ENCODE measurements around the gene FBP2. TPM values are rescaled to one million over a fixed set of nuclear protein-coding genes. Genes with fewer than 3 reads are reported as not detected.

The FBP2 gene
- total RNA-seq, 1 experiment from 2014 or later = not detected

DNA sequence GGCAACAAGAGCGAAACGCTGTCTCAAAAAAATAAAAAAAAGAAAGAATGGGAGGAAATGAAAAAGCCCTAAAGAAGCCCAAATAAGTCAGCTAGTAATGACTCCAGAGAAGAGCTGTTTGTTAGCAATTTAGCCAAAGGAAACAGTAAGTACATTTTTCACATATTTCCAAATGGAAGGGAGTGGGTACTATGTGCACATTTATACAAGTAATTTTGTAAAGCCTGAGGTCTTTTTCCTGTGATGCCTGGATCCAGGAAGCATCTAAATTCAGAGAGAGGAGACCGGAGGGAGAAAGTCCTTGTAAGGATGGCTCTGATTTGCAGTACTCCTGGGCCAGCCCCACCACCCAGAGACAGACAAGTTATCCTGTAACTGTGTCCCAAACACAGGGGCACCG is 31.0 kb upstream of the FBP2 start:
- Histone ChIP-seq H3K9ac (ENCODE audit: low read length) (no peak overlapping the region), H3K4me3 (ENCODE audit: low read length) (no peak overlapping the region), H3K9me3 (ENCODE audit: low read length) (no peaks in the 10 kb centered on the region), H3K27me3 (ENCODE audit: low read length) (no peaks in the 10 kb centered on the region), H3K79me2 (ENCODE audit: low read length) (no peaks in the 10 kb centered on the region), H3K4me1 (ENCODE audit: insufficient read depth, low read length) (no peaks in the 10 kb centered on the region), H3K4me2 (ENCODE audit: low read length) (no peak overlapping the region), H3F3A (ENCODE audit: low read length, unreplicated experiment) (no peaks in the 10 kb centered on the region), H3K36me3 (ENCODE audit: low read depth, low read length) (no peaks in the 10 kb centered on the region), H3K9me2 (replicated peaks; ENCODE audit: low read length) (no peaks in the 10 kb centered on the region), H3K27ac (ENCODE audit: low read length) (no peak overlapping the region), H4K20me1 (ENCODE audit: low read length) (no peaks in the 10 kb centered on the region), H2AFZ (ENCODE audit: low read length) (no peak overlapping the region)
- no TSS peak for BruUV-seq (replicated peaks)
- intact Hi-C loops (cut with micrococcal nuclease) = no loop called here
- TF ChIP-seq CTCF (conservative IDR thresholded peaks at IDR 0.05; ENCODE audit: low read depth, low read length) = no peak
- ChIA-PET POLR2A (ENCODE audit: unreplicated experiment) (no interaction called here), CTCF (no interaction called here)
- ATAC-seq = no peak
- no peak for DNase-seq

DNA sequence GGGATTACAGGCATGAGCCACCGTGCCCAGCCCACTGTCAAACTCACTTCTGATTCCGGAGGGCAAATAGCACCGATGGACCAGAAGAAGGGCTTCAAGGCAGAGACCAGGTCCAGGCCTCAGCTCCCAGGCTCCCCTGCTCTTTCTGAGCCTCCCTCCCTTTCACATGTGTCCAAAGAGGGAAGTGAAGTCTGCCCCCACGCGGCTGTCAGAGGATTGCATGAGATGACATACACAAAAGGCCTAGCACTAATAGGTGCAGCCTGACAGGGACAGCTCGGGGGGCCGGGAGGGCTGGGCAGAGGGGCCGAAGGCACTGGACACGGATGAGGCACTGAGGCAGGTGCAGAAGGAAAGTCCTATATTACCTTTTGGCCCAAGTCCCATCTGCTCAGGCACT is 29.6 kb upstream of the FBP2 start:
- H4K20me1 ChIP-seq (ENCODE audit: low read length) = no peaks in the 10 kb centered on the region
- no peak overlapping the region for H3K9ac ChIP-seq (ENCODE audit: low read length)
- H3K9me3 ChIP-seq (ENCODE audit: low read length) = no peaks in the 10 kb centered on the region
- H3K27ac ChIP-seq (ENCODE audit: low read length) = no peak overlapping the region
- CTCF ChIA-PET = no interaction called here
- no peak overlapping the region for H3K4me3 ChIP-seq (ENCODE audit: low read length)
- no peaks in the 10 kb centered on the region for H3K36me3 ChIP-seq (ENCODE audit: low read depth, low read length)
- no peaks in the 10 kb centered on the region for H3K79me2 ChIP-seq (ENCODE audit: low read length)
- H3K4me1 ChIP-seq (ENCODE audit: insufficient read depth, low read length) = no peaks in the 10 kb centered on the region
- no peaks in the 10 kb centered on the region for H3K9me2 ChIP-seq (replicated peaks; ENCODE audit: low read length)
- DNase-seq (no peak), ATAC-seq (no peak)
- BruUV-seq (replicated peaks) = no TSS peak
- H3K4me2 ChIP-seq (ENCODE audit: low read length) = no peak overlapping the region
- TF ChIP-seq EZH2 (IDR thresholded peaks at IDR 0.05; ENCODE audit: low read length, unreplicated experiment) (no peak), CTCF (conservative IDR thresholded peaks at IDR 0.05; ENCODE audit: low read depth, low read length) (no peak), EZH2phosphoT487 (IDR thresholded peaks at IDR 0.05; ENCODE audit: borderline replicate concordance, low read length) (no peak)
- intact Hi-C loops (cut with micrococcal nuclease) = no loop called here
- POLR2A ChIA-PET (ENCODE audit: unreplicated experiment) = no interaction called here
- no peak overlapping the region for H2AFZ ChIP-seq (ENCODE audit: low read length)
- no peaks in the 10 kb centered on the region for H3F3A ChIP-seq (ENCODE audit: low read length, unreplicated experiment)
- no peaks in the 10 kb centered on the region for H3K27me3 ChIP-seq (ENCODE audit: low read length)

- Histone ChIP-seq H3K4me2 (ENCODE audit: low read length) (no peak overlapping the region), H3K27ac (ENCODE audit: low read length) (no peak overlapping the region), H3F3A (ENCODE audit: low read length, unreplicated experiment) (no peaks in the 10 kb centered on the region), H3K79me2 (ENCODE audit: low read length) (no peaks in the 10 kb centered on the region), H3K36me3 (ENCODE audit: low read depth, low read length) (no peaks in the 10 kb centered on the region), H3K4me3 (ENCODE audit: low read length) (no peak overlapping the region), H3K4me1 (ENCODE audit: insufficient read depth, low read length) (no peaks in the 10 kb centered on the region), H3K27me3 (ENCODE audit: low read length) (no peaks in the 10 kb centered on the region), H4K20me1 (ENCODE audit: low read length) (no peaks in the 10 kb centered on the region), H3K9me2 (replicated peaks; ENCODE audit: low read length) (no peaks in the 10 kb centered on the region), H3K9me3 (ENCODE audit: low read length) (no peaks in the 10 kb centered on the region), H2AFZ (ENCODE audit: low read length) (no peak overlapping the region), H3K9ac (ENCODE audit: low read length) (no peak overlapping the region)
- CTCF ChIA-PET = no interaction called here
- DNase-seq = no peak
- POLR2A ChIA-PET (ENCODE audit: unreplicated experiment) = no interaction called here
- TF ChIP-seq EZH2 (IDR thresholded peaks at IDR 0.05; ENCODE audit: low read length, unreplicated experiment) (no peak), CTCF (conservative IDR thresholded peaks at IDR 0.05; ENCODE audit: low read depth, low read length) (no peak), EZH2phosphoT487 (IDR thresholded peaks at IDR 0.05; ENCODE audit: borderline replicate concordance, low read length) (no peak)
- no peak for ATAC-seq
- no TSS peak for BruUV-seq (replicated peaks)
- intact Hi-C loops (cut with micrococcal nuclease) = no loop called here
Measured at GRCh38 chr9:94622087-94622800, 28.6 kb upstream of the FBP2 start.
